HL-60 (cell line): ENCODE results near the gene URGCP.

Experiments used
- CTCF ChIP-seq: IDR thresholded peaks from one replicate; pipeline ENCODE4 v1.5.1; 2011; ENCODE audit warnings: low read length, control low read depth, inconsistent platforms; ENCODE audit not compliant: insufficient read depth
- POLR2AphosphoS5 ChIP-seq: IDR thresholded peaks from 2 replicates; pipeline ENCODE4 v1.6.1; 2012; ENCODE audit warnings: low read depth
- REST ChIP-seq: IDR thresholded peaks from 2 replicates; pipeline ENCODE4 v1.6.1; 2012; ENCODE audit warnings: low read depth; ENCODE audit not compliant: insufficient replicate concordance
- SPI1 ChIP-seq: IDR thresholded peaks from 2 replicates; pipeline ENCODE4 v1.6.1; 2012; ENCODE audit warnings: low read depth, mild to moderate bottlenecking, borderline replicate concordance

GRCh38 chr7:43876241-43876640 lies 30.2 kb downstream of the URGCP start:
- TF ChIP-seq POLR2AphosphoS5 = no peak
- no peak for TF ChIP-seq CTCF
- no peak for TF ChIP-seq REST
- TF ChIP-seq SPI1 = peak; percentile 97
